Measurements from ENCODE around the gene KPNA2. TPM values are rescaled to one million over a fixed set of nuclear protein-coding genes. Genes with fewer than 3 reads are reported as not detected.
A peak's percentile ranks its signal among the peaks of the same experiment; 100 is the strongest.

KPNA2 gene
- total and polyA plus RNA-seq, 9 of the 15 experiments (the other 6 are each of a cell fraction or from before 2014, with no cell fraction given): 132 to 984 (median 241) TPM

GRCh38 chr17:68019675-68020408 lies 15.7 kb upstream of the KPNA2 start (continued):
- TF ChIP-seq RERE (CRISPR knock-in tag; IDR thresholded peaks at IDR 0.05; ENCODE audit: borderline replicate concordance): no peak
- peak; percentile 98 for TF ChIP-seq ADNP (tag; IDR thresholded peaks at IDR 0.05)
- TF ChIP-seq ZNF395 (CRISPR knock-in tag; IDR thresholded peaks at IDR 0.05): peak; percentile 83; the same call in 1 of the 2 replicates
- peak; percentile 93 for TF ChIP-seq ZNF592 (IDR thresholded peaks at IDR 0.05)
- no peak for TF ChIP-seq SRSF1 (IDR thresholded peaks at IDR 0.05; ENCODE audit: low read depth, low read length)
- peak; percentile 15; the same call in 1 of the 2 replicates for TF ChIP-seq TAL1 (IDR thresholded peaks at IDR 0.05)
- peak; percentile 33 for TF ChIP-seq CHD1 (IDR thresholded peaks at IDR 0.05; ENCODE audit: low read length)
- TF ChIP-seq FOSL1 (tag; conservative IDR thresholded peaks at IDR 0.05): peak; percentile 55
- no peak for TF ChIP-seq PTBP1 (IDR thresholded peaks at IDR 0.05; ENCODE audit: low read depth, low read length)
- TF ChIP-seq FOXK2 (conservative IDR thresholded peaks at IDR 0.05 in 1 of 2, IDR thresholded peaks at IDR 0.05 in 1 of 2; ENCODE audit: low read depth in 2 of 2): peak; percentile 10 to 80; a peak in 2 of 4 replicates
- peak; percentile 88 for TF ChIP-seq POLR3G (IDR thresholded peaks at IDR 0.05; ENCODE audit: extremely low read depth, insufficient read length, insufficient replicate concordance)
- TF ChIP-seq ZNF766 (CRISPR knock-in tag; conservative IDR thresholded peaks at IDR 0.05): peak; percentile 63; the same call in 1 of the 2 replicates
- TF ChIP-seq GABPA (tag; conservative IDR thresholded peaks at IDR 0.05; ENCODE audit: low read depth): peak; percentile 34; the same call in 1 of the 2 replicates

All from K562 (cell line).